Measurements from ENCODE around the gene AOPEP. TPM values are rescaled to one million over a fixed set of nuclear protein-coding genes. Genes with fewer than 3 reads are reported as not detected.

AOPEP gene
- total and polyA plus RNA-seq, 9 of the 15 experiments (the other 6 are each of a cell fraction or from before 2014, with no cell fraction given) = 4.5 to 19.3 (median 13.5) TPM

DNA sequence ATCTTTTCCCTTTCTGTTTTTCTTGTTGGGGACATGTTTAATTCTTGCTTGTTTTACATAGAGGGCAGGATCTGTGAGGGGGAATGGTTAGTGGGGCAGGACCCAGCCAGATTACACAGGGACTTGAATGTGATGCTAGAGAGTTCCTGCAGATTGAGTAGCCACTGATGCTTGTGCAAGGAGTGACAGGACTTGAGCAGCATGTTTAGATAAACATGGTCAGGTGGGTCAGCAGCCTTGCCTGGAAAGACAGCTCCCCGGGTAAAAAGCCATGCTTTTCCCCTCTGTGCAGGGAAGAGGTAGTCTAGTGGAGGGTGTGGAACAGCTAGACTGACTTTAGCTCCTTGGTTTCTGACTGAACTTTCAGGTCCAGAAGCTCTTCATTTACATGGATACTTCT lies 261.2 kb downstream of the AOPEP start:
- Histone ChIP-seq H3K27me3 (ENCODE audit: control insufficient read depth in 2 of 2, insufficient read depth in 2 of 2, low read length in 2 of 2) (no peaks in the 10 kb centered on the region), H3K9ac (ENCODE audit: insufficient read depth in 1 of 2, low read depth in 2 of 2, low read length in 2 of 2) (no peak overlapping the region), H3K4me2 (ENCODE audit: insufficient read depth, low read length) (no peak overlapping the region), H4K20me1 (replicated peaks; ENCODE audit: control insufficient read depth, insufficient read depth, low read length) (no peaks in the 10 kb centered on the region), H3K4me3 (no peak overlapping the region), H2AFZ (ENCODE audit: low read depth, low read length) (no peak overlapping the region), H3K9me1 (ENCODE audit: control insufficient read depth, insufficient read depth, low read length) (peaks cover 5% of the 10 kb centered on the region), H3K36me3 (ENCODE audit: control insufficient read depth, insufficient read depth, low read length) (no peaks in the 10 kb centered on the region), H3K27ac (ENCODE audit: extremely low read depth, low read depth, low read length) (no peak overlapping the region), H3K4me1 (replicated peaks in 1 of 2; ENCODE audit: control insufficient read depth in 2 of 2, insufficient read depth in 2 of 2, low read length in 2 of 2) (peaks cover 0 to 6% of the 10 kb centered on the region in 2 experiments; a peak in 3 of 5 replicates), H3K79me2 (ENCODE audit: control insufficient read depth, insufficient read depth, low read length) (no peaks in the 10 kb centered on the region), H3K9me3 (replicated peaks; ENCODE audit: control insufficient read depth, insufficient read depth, low read depth, low read length) (no peaks in the 10 kb centered on the region)
- POLR2A ChIA-PET = interaction anchor here (0.8 kb wide), 1 partner anchor 402 kb away, joined by 3 read pairs; no protein-coding TSS in a partner anchor
- CTCF ChIA-PET (ENCODE audit: low intra/inter-chr PET ratio) = interaction anchor here (0.6 kb wide), 1 partner anchor 205 kb away, joined by 3 read pairs; no protein-coding TSS in a partner anchor
- TF ChIP-seq XRCC5 (IDR thresholded peaks at IDR 0.05; ENCODE audit: low read depth, low read length) (no peak), FOXJ2 (tag; IDR thresholded peaks at IDR 0.05) (no peak), ZKSCAN1 (IDR thresholded peaks at IDR 0.05; ENCODE audit: low read depth, low read length) (no peak), ZNF551 (CRISPR knock-in tag; IDR thresholded peaks at IDR 0.05) (no peak), ZNF696 (CRISPR knock-in tag; conservative IDR thresholded peaks at IDR 0.05) (no peak), ZNF584 (CRISPR knock-in tag; IDR thresholded peaks at IDR 0.05; ENCODE audit: low read depth) (no peak), RBM17 (IDR thresholded peaks at IDR 0.05; ENCODE audit: borderline replicate concordance, low read depth, low read length) (no peak), ZNF324 (CRISPR knock-in tag; IDR thresholded peaks at IDR 0.05) (no peak), GTF2E2 (tag; IDR thresholded peaks at IDR 0.05) (no peak), MCM2 (IDR thresholded peaks at IDR 0.05; ENCODE audit: low read depth) (no peak), ARID2 (IDR thresholded peaks at IDR 0.05) (no peak)
- TF ChIP-seq, protein P1, sequence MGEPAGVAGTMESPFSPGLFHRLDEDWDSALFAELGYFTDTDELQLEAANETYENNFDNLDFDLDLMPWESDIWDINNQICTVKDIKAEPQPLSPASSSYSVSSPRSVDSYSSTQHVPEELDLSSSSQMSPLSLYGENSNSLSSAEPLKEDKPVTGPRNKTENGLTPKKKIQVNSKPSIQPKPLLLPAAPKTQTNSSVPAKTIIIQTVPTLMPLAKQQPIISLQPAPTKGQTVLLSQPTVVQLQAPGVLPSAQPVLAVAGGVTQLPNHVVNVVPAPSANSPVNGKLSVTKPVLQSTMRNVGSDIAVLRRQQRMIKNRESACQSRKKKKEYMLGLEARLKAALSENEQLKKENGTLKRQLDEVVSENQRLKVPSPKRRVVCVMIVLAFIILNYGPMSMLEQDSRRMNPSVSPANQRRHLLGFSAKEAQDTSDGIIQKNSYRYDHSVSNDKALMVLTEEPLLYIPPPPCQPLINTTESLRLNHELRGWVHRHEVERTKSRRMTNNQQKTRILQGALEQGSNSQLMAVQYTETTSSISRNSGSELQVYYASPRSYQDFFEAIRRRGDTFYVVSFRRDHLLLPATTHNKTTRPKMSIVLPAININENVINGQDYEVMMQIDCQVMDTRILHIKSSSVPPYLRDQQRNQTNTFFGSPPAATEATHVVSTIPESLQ (CRISPR knock-in tag; IDR thresholded peaks at IDR 0.05) = no peak
- TF ChIP-seq, protein P2, sequence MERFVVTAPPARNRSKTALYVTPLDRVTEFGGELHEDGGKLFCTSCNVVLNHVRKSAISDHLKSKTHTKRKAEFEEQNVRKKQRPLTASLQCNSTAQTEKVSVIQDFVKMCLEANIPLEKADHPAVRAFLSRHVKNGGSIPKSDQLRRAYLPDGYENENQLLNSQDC (CRISPR knock-in tag; IDR thresholded peaks at IDR 0.05) = no peak
- DNase-seq (ENCODE audit: extremely low read depth in 1 of 4, low spot score in 3 of 4) (no peak), ATAC-seq (no peak), FAIRE-seq (no peak)
- intact Hi-C loops (cut with micrococcal nuclease) (no loop called here), in situ Hi-C loops (cut with MboI) (no loop called here)
- BruUV-seq (replicated peaks) = no TSS peak
- WGBS (ENCODE audit: insufficient coverage, low coverage, missing lambda C conversion rate) = 11% methylated on average over 1 of the region's 1 CpG

All from K562 (cell line).